Measurements from ENCODE around the gene SNX2.
"Not testable (repeated sequence)": the region's sequence is repeated elsewhere in the genome, so short reads cannot be mapped to it uniquely, and the experiment has no call there.

The SNX2 gene

DNA sequence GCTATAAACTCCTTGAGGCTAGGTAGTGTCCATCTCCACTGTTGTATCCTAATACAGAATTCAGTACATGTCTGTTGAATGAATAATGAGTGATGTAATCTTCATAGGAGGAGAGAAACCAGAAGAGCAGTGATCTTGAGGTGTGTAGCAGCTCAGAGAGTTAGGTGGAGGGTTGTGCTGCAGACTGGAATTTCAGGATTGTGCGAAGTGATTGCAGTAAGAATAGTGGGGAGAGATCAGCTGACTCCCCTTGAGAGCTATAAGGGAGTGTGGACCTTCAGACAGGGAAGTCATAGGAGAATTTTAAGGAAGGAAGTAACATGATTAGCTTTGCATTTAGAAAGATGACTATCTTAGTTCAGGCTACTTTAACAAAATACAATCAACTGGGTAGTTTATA is 74.9 kb downstream of the SNX2 start:
- H4K20me1 ChIP-seq, result no peaks in the 10 kb centered on the region
- H3K4me1 ChIP-seq, result peaks cover 6% of the 10 kb centered on the region
- no peaks in the 10 kb centered on the region for H3K36me3 ChIP-seq
- no peaks in the 10 kb centered on the region for H3K9me3 ChIP-seq
- H3K9ac ChIP-seq, result no peak overlapping the region
- TF ChIP-seq Cebpa-rat (IDR thresholded peaks at IDR 0.05), result no peak
- no peak overlapping the region for H3K27ac ChIP-seq
- H3K4me3 ChIP-seq, result no peak overlapping the region
- peaks cover 15% of the 10 kb centered on the region; the same call in 1 of the 2 replicates for H3K27me3 ChIP-seq
- no peak overlapping the region for H3K4me2 ChIP-seq

- H3K9ac ChIP-seq, H3K36me3 ChIP-seq, H3K9me3 ChIP-seq: not testable (repeated sequence)
Observed at GRCh38 chr5:122857538-122857937, 82.7 kb downstream of the SNX2 start.

DNA sequence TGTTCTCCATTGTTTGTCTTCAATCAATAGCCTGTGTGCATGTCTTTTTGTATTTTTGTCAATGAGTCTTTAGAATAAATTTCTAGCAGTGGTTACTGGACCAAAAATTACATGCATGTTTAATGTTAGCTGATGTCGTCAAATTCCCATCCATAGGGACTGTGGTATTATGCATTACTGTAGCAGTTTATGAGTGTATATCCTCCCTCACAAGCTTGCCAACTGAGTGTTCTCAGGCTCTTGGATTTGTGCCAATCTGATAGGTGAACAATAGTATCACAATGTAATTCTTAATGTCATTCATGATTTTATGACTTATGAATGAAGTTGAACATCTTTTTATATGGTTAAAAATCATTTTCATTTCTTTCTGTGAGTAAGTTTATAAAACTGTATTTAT is 83.6 kb downstream of the SNX2 start:
- H3K9ac ChIP-seq, result no peak overlapping the region
- no peak for TF ChIP-seq Cebpa-rat (IDR thresholded peaks at IDR 0.05)
- no peak overlapping the region for H3K27ac ChIP-seq
- no peaks in the 10 kb centered on the region for H3K4me1 ChIP-seq
- H3K4me3 ChIP-seq, result no peak overlapping the region
- no peaks in the 10 kb centered on the region for H3K36me3 ChIP-seq
- H4K20me1 ChIP-seq, result no peaks in the 10 kb centered on the region
- H3K4me2 ChIP-seq, result no peak overlapping the region
- H3K9me3 ChIP-seq, result 0 out of 2 replicates have a peak, but pooled peaks cover 5% of the 10 kb centered on the region
- no peaks in the 10 kb centered on the region for H3K27me3 ChIP-seq

More at GRCh38 chr5:122857538-122857937, 82.7 kb downstream of the SNX2 start:
- not testable (repeated sequence) for H4K20me1 ChIP-seq, H3K4me2 ChIP-seq, H3K27ac ChIP-seq, H3K27me3 ChIP-seq, H3K4me3 ChIP-seq, H3K4me1 ChIP-seq

DNA sequence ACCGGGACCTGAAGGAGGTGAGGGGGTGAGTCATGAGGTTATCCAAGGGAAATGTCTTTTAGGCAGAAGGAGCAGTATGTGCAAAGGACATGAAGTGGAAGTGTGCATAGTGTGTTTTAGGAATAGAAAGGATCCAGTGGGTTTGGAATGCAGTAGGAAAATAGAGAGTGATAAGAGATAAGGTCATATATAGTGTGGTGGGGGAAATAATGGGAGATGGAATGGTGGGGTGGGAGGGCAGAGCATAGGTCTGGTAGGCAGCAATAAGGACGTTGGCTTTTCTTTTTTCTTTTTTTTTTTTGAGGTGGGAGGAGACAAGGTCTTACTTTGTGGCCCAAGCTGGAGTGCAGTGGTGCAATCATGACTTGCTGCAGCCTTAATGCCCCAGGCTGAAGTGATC is 88.4 kb downstream of the SNX2 start:
- TF ChIP-seq Cebpa-rat (IDR thresholded peaks at IDR 0.05), result no peak
- Histone ChIP-seq H4K20me1 (no peaks in the 10 kb centered on the region), H3K27me3 (no peaks in the 10 kb centered on the region), H3K9ac (no peak overlapping the region), H3K27ac (no peak overlapping the region), H3K4me1 (no peaks in the 10 kb centered on the region), H3K9me3 (no peaks in the 10 kb centered on the region), H3K36me3 (no peaks in the 10 kb centered on the region), H3K4me2 (no peak overlapping the region), H3K4me3 (no peak overlapping the region)

DNA sequence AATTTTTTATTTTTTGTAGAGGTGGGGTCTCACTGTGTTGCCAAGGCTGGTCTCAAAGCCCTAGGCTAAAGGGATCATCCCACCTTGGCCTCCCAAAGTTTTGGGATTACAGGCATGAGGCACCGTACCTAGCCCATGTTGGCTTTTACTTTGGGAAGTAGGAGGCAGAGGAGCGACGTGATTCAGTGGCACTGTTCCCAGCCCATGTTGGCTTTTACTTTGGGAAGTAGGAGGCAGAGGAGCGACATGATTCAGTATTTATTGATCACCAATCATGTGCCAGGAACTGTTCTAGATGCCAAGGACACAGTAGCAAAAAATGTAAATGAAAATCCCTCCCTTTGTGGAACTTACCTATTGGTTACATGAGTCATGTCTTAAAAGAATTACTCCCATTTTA is 88.8 kb downstream of the SNX2 start:
- no peaks in the 10 kb centered on the region for H3K9me3 ChIP-seq
- no peak for TF ChIP-seq Cebpa-rat (IDR thresholded peaks at IDR 0.05)
- no peaks in the 10 kb centered on the region for H4K20me1 ChIP-seq
- no peak overlapping the region for H3K9ac ChIP-seq
- H3K4me2 ChIP-seq, result no peak overlapping the region
- H3K4me1 ChIP-seq, result no peaks in the 10 kb centered on the region
- H3K36me3 ChIP-seq, result no peaks in the 10 kb centered on the region
- H3K27me3 ChIP-seq, result no peaks in the 10 kb centered on the region
- no peak overlapping the region for H3K27ac ChIP-seq
- no peak overlapping the region for H3K4me3 ChIP-seq

DNA sequence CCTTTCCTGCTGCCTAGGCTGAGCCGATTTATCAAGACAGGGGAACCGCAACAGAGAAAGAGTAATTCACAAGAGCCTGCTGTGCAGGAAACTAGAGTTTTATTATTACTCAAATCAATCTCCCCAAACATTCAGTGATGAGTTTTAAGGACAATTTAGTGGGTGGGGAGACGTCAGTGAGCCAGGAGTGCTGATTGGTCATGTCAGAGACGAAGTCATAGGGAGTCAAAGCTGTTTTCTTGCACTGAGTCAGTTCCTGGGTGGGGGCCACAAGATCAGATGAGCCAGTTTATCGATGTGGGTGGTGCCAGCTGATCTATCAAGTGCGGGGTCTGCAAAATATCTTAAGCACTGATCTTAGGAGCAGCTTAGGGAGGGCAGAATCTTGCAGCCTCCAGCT is 89.5 kb downstream of the SNX2 start:
- H3K9me3 ChIP-seq, result no peaks in the 10 kb centered on the region
- H4K20me1 ChIP-seq, result no peaks in the 10 kb centered on the region
- H3K9ac ChIP-seq, result no peak overlapping the region
- H3K4me3 ChIP-seq, result no peak overlapping the region
- no peaks in the 10 kb centered on the region for H3K4me1 ChIP-seq
- H3K27me3 ChIP-seq, result no peaks in the 10 kb centered on the region
- no peaks in the 10 kb centered on the region for H3K36me3 ChIP-seq
- TF ChIP-seq Cebpa-rat (IDR thresholded peaks at IDR 0.05), result no peak
- no peak overlapping the region for H3K27ac ChIP-seq
- no peak overlapping the region for H3K4me2 ChIP-seq

GRCh38 chr5:122864842-122865241 is 90.0 kb downstream of the SNX2 start:
- Histone ChIP-seq H3K36me3 (no peaks in the 10 kb centered on the region), H3K4me1 (no peaks in the 10 kb centered on the region), H3K27me3 (no peaks in the 10 kb centered on the region), H3K27ac (no peak overlapping the region), H3K4me2 (no peak overlapping the region), H3K9ac (no peak overlapping the region), H4K20me1 (no peaks in the 10 kb centered on the region), H3K4me3 (no peak overlapping the region), H3K9me3 (no peaks in the 10 kb centered on the region)
- TF ChIP-seq Cebpa-rat (IDR thresholded peaks at IDR 0.05), result no peak

- H4K20me1 ChIP-seq, result no peaks in the 10 kb centered on the region
- no peaks in the 10 kb centered on the region for H3K27me3 ChIP-seq
- H3K4me2 ChIP-seq, result no peak overlapping the region
- H3K4me3 ChIP-seq, result no peak overlapping the region
- no peaks in the 10 kb centered on the region for H3K9me3 ChIP-seq
- H3K9ac ChIP-seq, result no peak overlapping the region
- no peaks in the 10 kb centered on the region for H3K4me1 ChIP-seq
- TF ChIP-seq Cebpa-rat (IDR thresholded peaks at IDR 0.05), result no peak
- H3K36me3 ChIP-seq, result no peaks in the 10 kb centered on the region
- H3K27ac ChIP-seq, result no peak overlapping the region
Observed at GRCh38 chr5:122870219-122870856, 95.5 kb downstream of the SNX2 start.

DNA sequence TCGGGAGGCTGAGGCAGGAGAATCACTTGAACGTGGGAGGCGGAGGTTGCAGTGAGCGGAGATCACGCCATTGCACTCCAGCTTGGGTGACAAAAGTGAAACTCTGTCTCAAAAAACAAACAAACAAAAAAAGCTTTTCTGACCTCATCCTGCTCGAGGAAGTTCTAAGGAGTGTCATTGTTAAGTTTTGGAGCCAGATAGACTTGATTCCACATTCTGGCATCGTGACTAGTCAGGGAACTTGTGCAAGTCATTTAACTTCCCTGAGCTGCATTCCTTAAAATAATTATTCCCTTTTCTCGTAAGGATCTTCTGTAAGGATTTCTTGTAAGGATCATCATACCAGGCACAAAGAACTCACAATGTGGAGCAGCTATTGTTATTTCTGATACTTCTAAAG is 96.8 kb downstream of the SNX2 start:
- H3K27me3 ChIP-seq, result no peaks in the 10 kb centered on the region
- TF ChIP-seq Cebpa-rat (IDR thresholded peaks at IDR 0.05), result no peak

DNA sequence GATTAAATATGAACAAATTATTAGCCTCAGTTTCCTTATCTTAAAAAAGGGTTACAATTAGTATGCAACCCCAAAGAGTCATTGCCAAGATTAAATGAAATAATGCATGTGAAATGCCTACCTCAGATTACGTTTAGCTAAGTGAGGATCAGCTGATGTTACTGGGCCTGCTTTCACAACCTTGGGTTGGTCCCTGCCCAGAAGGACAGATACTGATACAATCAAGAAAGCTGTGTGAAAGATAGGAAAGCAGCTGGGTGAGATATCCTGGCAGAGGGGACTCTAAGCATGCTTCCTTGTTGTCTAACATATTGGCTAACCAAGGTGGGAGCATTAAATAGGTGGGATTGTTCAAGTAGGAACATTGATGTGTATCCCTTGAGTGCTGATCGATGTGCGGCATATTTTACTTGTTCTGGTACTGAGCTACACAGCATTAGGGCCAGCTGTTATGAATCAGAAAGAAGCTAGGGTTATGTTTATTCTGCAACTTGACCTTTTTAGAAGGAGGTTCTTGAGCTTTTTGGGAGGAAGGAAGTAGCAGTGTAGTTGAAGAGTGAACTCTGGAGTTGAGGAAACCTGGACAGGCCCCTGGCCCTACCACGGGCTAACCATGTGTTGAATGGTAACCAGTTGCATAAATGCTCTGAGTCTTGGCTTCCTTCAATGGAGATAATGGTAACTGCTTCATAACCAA is 99.4 kb downstream of the SNX2 start:
- no peak for TF ChIP-seq Cebpa-rat (IDR thresholded peaks at IDR 0.05)
- no peaks in the 10 kb centered on the region for H4K20me1 ChIP-seq
- no peaks in the 10 kb centered on the region for H3K27me3 ChIP-seq
- no peak overlapping the region for H3K9ac ChIP-seq
- no peak overlapping the region for H3K4me2 ChIP-seq
- 0 out of 2 replicates have a peak, but pooled peaks cover 6% of the 10 kb centered on the region for H3K4me1 ChIP-seq
- H3K4me3 ChIP-seq, result no peak overlapping the region
- no peaks in the 10 kb centered on the region for H3K36me3 ChIP-seq
- H3K9me3 ChIP-seq, result no peaks in the 10 kb centered on the region
- no peak overlapping the region for H3K27ac ChIP-seq

More for the DNA sequence above, 96.8 kb downstream of the SNX2 start:
- H3K4me3 ChIP-seq, result no peak overlapping the region
- no peaks in the 10 kb centered on the region for H4K20me1 ChIP-seq
- H3K9ac ChIP-seq, result no peak overlapping the region
- H3K9me3 ChIP-seq, result no peaks in the 10 kb centered on the region
- no peak overlapping the region for H3K4me2 ChIP-seq
- H3K27ac ChIP-seq, result no peak overlapping the region
- no peaks in the 10 kb centered on the region for H3K36me3 ChIP-seq
- H3K4me1 ChIP-seq, result no peaks in the 10 kb centered on the region

Measured in BLaER1 (cell line).